Brain microvascular endothelial cell (primary cell): Measurements from ENCODE around the gene LIMS2.

ENCODE experiments used
- DNase-seq: peaks from one replicate; pipeline ENCODE4 v3.0.0-alpha.2; 2020
- H3K27ac ChIP-seq: fragments of 250-450 bp; sonication (Bioruptor Pico); 2 replicates; pipeline ENCODE4 v1.5.1; 2020; ENCODE audit warnings: mild to moderate bottlenecking, moderate library complexity
- H3K27me3 ChIP-seq: fragments of 250-450 bp; sonication (Bioruptor Pico); replicated peaks from 2 replicates; pipeline ENCODE4 v1.5.1; 2020; ENCODE audit warnings: mild to moderate bottlenecking
- H3K36me3 ChIP-seq: fragments of 250-450 bp; sonication (Bioruptor Pico); replicated peaks from 2 replicates; pipeline ENCODE4 v1.5.1; 2020; ENCODE audit warnings: mild to moderate bottlenecking
- H3K4me3 ChIP-seq: 2 replicates; pipeline ENCODE4 v1.5.1; 2011; ENCODE audit warnings: low read depth, mild to moderate bottlenecking, control low read depth, low read length, moderate library complexity
- CTCF ChIP-seq: IDR thresholded peaks from 2 replicates; pipeline ENCODE4 v1.5.1; 2011; ENCODE audit warnings: low read depth, mild to moderate bottlenecking, moderate library complexity, low read length, control low read depth, inconsistent platforms; ENCODE audit errors: missing control alignments
- in situ Hi-C: cut with HindIII; loops from 2 replicates; pipeline ENCODE4 v1.10.0; 2017; ENCODE audit warnings: low sequenced_read_pairs, low pct_ligation_motif_present

The LIMS2 gene

GRCh38 chr2:127685410-127686080 is 10.2 kb upstream of the LIMS2 start:
- in situ Hi-C loops = no loop called here
- Histone ChIP-seq H3K4me3 (no peak overlapping the region), H3K27me3 (no peaks in the 10 kb centered on the region), H3K36me3 (no peaks in the 10 kb centered on the region), H3K27ac (no peak overlapping the region)
- no peak for TF ChIP-seq CTCF
- DNase-seq = no peak

- H3K27me3 ChIP-seq = no peaks in the 10 kb centered on the region
- H3K36me3 ChIP-seq = no peaks in the 10 kb centered on the region
- DNase-seq = no peak
- no peak overlapping the region for H3K27ac ChIP-seq
- TF ChIP-seq CTCF = no peak
- H3K4me3 ChIP-seq = no peak overlapping the region
- in situ Hi-C loops = no loop called here
These were observed 8.4 kb upstream of the LIMS2 start for GRCh38 chr2:127683757-127684156.

GRCh38 chr2:127683056-127683455 is 7.7 kb upstream of the LIMS2 start:
- DNase-seq = no peak
- H3K4me3 ChIP-seq = no peak overlapping the region
- H3K36me3 ChIP-seq = no peaks in the 10 kb centered on the region
- H3K27ac ChIP-seq = no peak overlapping the region
- TF ChIP-seq CTCF = no peak
- in situ Hi-C loops = no loop called here
- no peaks in the 10 kb centered on the region for H3K27me3 ChIP-seq

GRCh38 chr2:127681976-127682857 is 6.9 kb upstream of the LIMS2 start:
- TF ChIP-seq CTCF = no peak

GRCh38 chr2:127681288-127681804 is 6.0 kb upstream of the LIMS2 start:
- H3K4me3 ChIP-seq = peak overlapping the region; percentile 12
- in situ Hi-C loops = no loop called here

More at GRCh38 chr2:127681976-127682857, 6.9 kb upstream of the LIMS2 start:
- DNase-seq = no peak
- in situ Hi-C loops = no loop called here
- Histone ChIP-seq H3K36me3 (no peaks in the 10 kb centered on the region), H3K27me3 (no peaks in the 10 kb centered on the region), H3K27ac (no peak overlapping the region), H3K4me3 (no peak overlapping the region)

More at GRCh38 chr2:127681288-127681804, 6.0 kb upstream of the LIMS2 start:
- H3K27me3 ChIP-seq = no peaks in the 10 kb centered on the region
- H3K27ac ChIP-seq = no peak overlapping the region
- TF ChIP-seq CTCF = no peak
- H3K36me3 ChIP-seq = no peaks in the 10 kb centered on the region
- no peak for DNase-seq
